ENCODE measurements around the gene PKNOX2.

Gene PKNOX2

GRCh38 chr11:125267548-125267947, 103.0 kb downstream of the PKNOX2 start:
- Histone ChIP-seq H3K4me2 (no peak overlapping the region), H3K9ac (no peak overlapping the region), H3K4me1 (peaks cover 38% of the 10 kb centered on the region), H3K27ac (no peak overlapping the region), H3K27me3 (peaks cover 11% of the 10 kb centered on the region), H4K20me1 (peaks cover 8% of the 10 kb centered on the region; the same call in 1 of the 2 replicates), H3K9me3 (no peaks in the 10 kb centered on the region), H3K4me3 (no peak overlapping the region), H3K36me3 (no peaks in the 10 kb centered on the region)
- TF ChIP-seq Cebpa-rat (IDR thresholded peaks at IDR 0.05): no peak

GRCh38 chr11:125268611-125269010, 104.1 kb downstream of the PKNOX2 start:
- H4K20me1 ChIP-seq: peaks cover 8% of the 10 kb centered on the region; the same call in 1 of the 2 replicates
- H3K36me3 ChIP-seq: no peaks in the 10 kb centered on the region
- H3K9ac ChIP-seq: no peak overlapping the region
- H3K27me3 ChIP-seq: peaks cover under 1% of the 10 kb centered on the region; the same call in 1 of the 2 replicates
- H3K4me2 ChIP-seq: no peak overlapping the region
- no peak overlapping the region for H3K4me3 ChIP-seq
- no peak overlapping the region for H3K27ac ChIP-seq
- TF ChIP-seq Cebpa-rat (IDR thresholded peaks at IDR 0.05): no peak
- H3K4me1 ChIP-seq: peaks cover 28% of the 10 kb centered on the region
- no peaks in the 10 kb centered on the region for H3K9me3 ChIP-seq

GRCh38 chr11:125270106-125270505, 105.6 kb downstream of the PKNOX2 start:
- no peaks in the 10 kb centered on the region; the same call in 1 of the 2 replicates for H3K27me3 ChIP-seq
- H3K9ac ChIP-seq: no peak overlapping the region
- H3K4me3 ChIP-seq: no peak overlapping the region
- H3K4me2 ChIP-seq: no peak overlapping the region
- H3K9me3 ChIP-seq: no peaks in the 10 kb centered on the region
- no peak for TF ChIP-seq Cebpa-rat (IDR thresholded peaks at IDR 0.05)
- no peaks in the 10 kb centered on the region for H3K36me3 ChIP-seq
- H4K20me1 ChIP-seq: peaks cover 8% of the 10 kb centered on the region; the same call in 1 of the 2 replicates
- peaks cover 13% of the 10 kb centered on the region for H3K4me1 ChIP-seq
- H3K27ac ChIP-seq: no peak overlapping the region

GRCh38 chr11:125270711-125271110, 106.2 kb downstream of the PKNOX2 start:
- H3K9ac ChIP-seq: no peak overlapping the region
- no peaks in the 10 kb centered on the region; the same call in 1 of the 2 replicates for H3K27me3 ChIP-seq
- no peak overlapping the region for H3K4me2 ChIP-seq
- H3K4me1 ChIP-seq: peaks cover 7% of the 10 kb centered on the region
- no peak for TF ChIP-seq Cebpa-rat (IDR thresholded peaks at IDR 0.05)
- no peak overlapping the region for H3K4me3 ChIP-seq
- no peaks in the 10 kb centered on the region for H3K9me3 ChIP-seq
- no peak overlapping the region for H3K27ac ChIP-seq
- H3K36me3 ChIP-seq: no peaks in the 10 kb centered on the region
- H4K20me1 ChIP-seq: peaks cover 2% of the 10 kb centered on the region; the same call in 1 of the 2 replicates

GRCh38 chr11:125271483-125272091, 107.0 kb downstream of the PKNOX2 start:
- no peak overlapping the region for H3K27ac ChIP-seq

GRCh38 chr11:125272092-125272491, 107.5 kb downstream of the PKNOX2 start:
- H3K36me3 ChIP-seq: no peaks in the 10 kb centered on the region
- no peak overlapping the region for H3K27ac ChIP-seq
- H3K9me3 ChIP-seq: no peaks in the 10 kb centered on the region
- no peaks in the 10 kb centered on the region for H4K20me1 ChIP-seq
- no peak overlapping the region for H3K4me3 ChIP-seq
- H3K27me3 ChIP-seq: no peaks in the 10 kb centered on the region; the same call in 1 of the 2 replicates
- no peak for TF ChIP-seq Cebpa-rat (IDR thresholded peaks at IDR 0.05)
- no peak overlapping the region for H3K9ac ChIP-seq
- no peak overlapping the region for H3K4me2 ChIP-seq
- no peaks in the 10 kb centered on the region for H3K4me1 ChIP-seq

More at GRCh38 chr11:125271483-125272091, 107.0 kb downstream of the PKNOX2 start:
- H3K4me3 ChIP-seq: no peak overlapping the region
- H3K27me3 ChIP-seq: no peaks in the 10 kb centered on the region; the same call in 1 of the 2 replicates
- H3K4me1 ChIP-seq: no peaks in the 10 kb centered on the region
- H3K36me3 ChIP-seq: no peaks in the 10 kb centered on the region
- TF ChIP-seq Cebpa-rat (IDR thresholded peaks at IDR 0.05): no peak
- H3K9ac ChIP-seq: no peak overlapping the region
- H4K20me1 ChIP-seq: no peaks in the 10 kb centered on the region
- no peak overlapping the region for H3K4me2 ChIP-seq
- no peaks in the 10 kb centered on the region for H3K9me3 ChIP-seq

GRCh38 chr11:125272821-125273220, 108.3 kb downstream of the PKNOX2 start:
- Histone ChIP-seq H3K9me3 (no peaks in the 10 kb centered on the region), H3K9ac (no peak overlapping the region), H3K36me3 (no peaks in the 10 kb centered on the region), H3K4me2 (no peak overlapping the region), H3K27me3 (no peaks in the 10 kb centered on the region; the same call in 1 of the 2 replicates), H4K20me1 (no peaks in the 10 kb centered on the region), H3K27ac (no peak overlapping the region), H3K4me3 (no peak overlapping the region), H3K4me1 (no peaks in the 10 kb centered on the region)
- no peak for TF ChIP-seq Cebpa-rat (IDR thresholded peaks at IDR 0.05)

GRCh38 chr11:125273519-125274000, 109.0 kb downstream of the PKNOX2 start:
- no peaks in the 10 kb centered on the region for H3K36me3 ChIP-seq
- H4K20me1 ChIP-seq: no peaks in the 10 kb centered on the region
- H3K27ac ChIP-seq: no peak overlapping the region
- H3K9me3 ChIP-seq: no peaks in the 10 kb centered on the region
- H3K4me1 ChIP-seq: no peaks in the 10 kb centered on the region
- H3K9ac ChIP-seq: no peak overlapping the region
- H3K4me3 ChIP-seq: no peak overlapping the region
- no peaks in the 10 kb centered on the region; the same call in 1 of the 2 replicates for H3K27me3 ChIP-seq
- no peak for TF ChIP-seq Cebpa-rat (IDR thresholded peaks at IDR 0.05)
- no peak overlapping the region for H3K4me2 ChIP-seq

- no peak for TF ChIP-seq Cebpa-rat (IDR thresholded peaks at IDR 0.05)
- Histone ChIP-seq H4K20me1 (no peaks in the 10 kb centered on the region), H3K36me3 (no peaks in the 10 kb centered on the region), H3K9me3 (no peaks in the 10 kb centered on the region), H3K27me3 (no peaks in the 10 kb centered on the region; the same call in 1 of the 2 replicates), H3K4me2 (no peak overlapping the region), H3K4me1 (no peaks in the 10 kb centered on the region), H3K27ac (no peak overlapping the region), H3K9ac (no peak overlapping the region), H3K4me3 (no peak overlapping the region)
Measured at GRCh38 chr11:125274309-125274708, 109.8 kb downstream of the PKNOX2 start.

GRCh38 chr11:125274774-125275173, 110.2 kb downstream of the PKNOX2 start:
- no peaks in the 10 kb centered on the region for H4K20me1 ChIP-seq
- no peak overlapping the region for H3K27ac ChIP-seq
- no peak overlapping the region for H3K9ac ChIP-seq
- no peak overlapping the region for H3K4me2 ChIP-seq
- no peaks in the 10 kb centered on the region for H3K36me3 ChIP-seq
- H3K4me1 ChIP-seq: no peaks in the 10 kb centered on the region
- no peaks in the 10 kb centered on the region; the same call in 1 of the 2 replicates for H3K27me3 ChIP-seq
- H3K4me3 ChIP-seq: no peak overlapping the region
- no peak for TF ChIP-seq Cebpa-rat (IDR thresholded peaks at IDR 0.05)
- no peaks in the 10 kb centered on the region for H3K9me3 ChIP-seq

All from BLaER1 (cell line).